H9 (cell line): Measurements from ENCODE around the gene PADI6. TPM values are rescaled to one million over a fixed set of nuclear protein-coding genes. Genes with fewer than 3 reads are reported as not detected.

Experiments
- DNase-seq: peaks from one replicate; pipeline ENCODE4 v3.0.0-alpha.2; 2017
- H2AFZ ChIP-seq: one replicate; pipeline ENCODE4 v1.6.1; 2013; ENCODE audit warnings: mild to moderate bottlenecking, low read length, control low read depth, moderate library complexity
- H2AK5ac ChIP-seq: 2 replicates; pipeline ENCODE4 v1.6.1; 2013; ENCODE audit warnings: low read length, control low read depth, mixed read lengths; ENCODE audit not compliant: insufficient read length
- H2BK120ac ChIP-seq: one replicate; pipeline ENCODE4 v1.6.1; 2013; ENCODE audit warnings: low read depth, mild to moderate bottlenecking, low read length, control low read depth, inconsistent platforms; ENCODE audit not compliant: poor library complexity, severe bottlenecking
- H2BK12ac ChIP-seq: 2 replicates; pipeline ENCODE4 v1.6.1; 2013; ENCODE audit warnings: low read length, control low read depth, mixed read lengths, low read depth; ENCODE audit not compliant: insufficient read length
- H2BK15ac ChIP-seq: 2 replicates; pipeline ENCODE4 v1.6.1; 2013; ENCODE audit warnings: low read depth, low read length, control low read depth
- H2BK20ac ChIP-seq: one replicate; pipeline ENCODE4 v1.6.1; 2013; ENCODE audit warnings: low read depth, mild to moderate bottlenecking, low read length, control low read depth, inconsistent platforms; ENCODE audit not compliant: poor library complexity, severe bottlenecking
- H2BK5ac ChIP-seq: 2 replicates; pipeline ENCODE4 v1.6.1; 2013; ENCODE audit warnings: low read length, control low read depth, mixed read lengths; ENCODE audit not compliant: insufficient read length
- H3K14ac ChIP-seq: 2 replicates; pipeline ENCODE4 v1.6.1; 2013; ENCODE audit warnings: low read length, control low read depth; ENCODE audit not compliant: insufficient read depth
- H3K18ac ChIP-seq: 2 replicates; pipeline ENCODE4 v1.6.1; 2013; ENCODE audit warnings: low read depth, mild to moderate bottlenecking, mixed read lengths, low read length, control low read depth; ENCODE audit not compliant: insufficient read length
- H3K23ac ChIP-seq: 2 replicates; pipeline ENCODE4 v1.6.1; 2013; ENCODE audit warnings: low read length, control low read depth, mixed read lengths, low read depth; ENCODE audit not compliant: insufficient read length
- H3K23me2 ChIP-seq: 2 replicates; pipeline ENCODE4 v1.6.1; 2013; ENCODE audit warnings: low read depth, mild to moderate bottlenecking, mixed read lengths, low read length, control low read depth; ENCODE audit not compliant: insufficient read length, poor library complexity, severe bottlenecking
- H3K27ac ChIP-seq: 2 replicates; pipeline ENCODE4 v1.5.1; 2013; ENCODE audit warnings: low read length, control low read depth, mixed read lengths, low read depth; ENCODE audit not compliant: insufficient read length
- H3K27me3 ChIP-seq: 2 replicates; pipeline ENCODE4 v1.6.1; 2013; ENCODE audit warnings: low read length, control low read depth, inconsistent platforms; ENCODE audit not compliant: insufficient read depth
- H3K4ac ChIP-seq: 2 replicates; pipeline ENCODE4 v1.6.1; 2013; ENCODE audit warnings: low read depth, mild to moderate bottlenecking, control low read depth, inconsistent platforms, low read length, moderate library complexity
- H3K4me1 ChIP-seq: 2 replicates; pipeline ENCODE4 v1.6.1; 2013; ENCODE audit warnings: low read length, control low read depth, inconsistent platforms; ENCODE audit not compliant: insufficient read depth
- H3K4me2 ChIP-seq: 2 replicates; pipeline ENCODE4 v1.6.1; 2013; ENCODE audit warnings: low read length, control low read depth, mixed read lengths; ENCODE audit not compliant: insufficient read length, insufficient read depth
- H3K56ac ChIP-seq: 2 replicates; pipeline ENCODE4 v1.6.1; 2013; ENCODE audit warnings: low read depth, mild to moderate bottlenecking, mixed read lengths, low read length, control low read depth; ENCODE audit not compliant: insufficient read length
- H3K79me1 ChIP-seq: 2 replicates; pipeline ENCODE4 v1.6.1; 2013; ENCODE audit warnings: low read depth, mild to moderate bottlenecking, moderate library complexity, low read length, control low read depth, inconsistent platforms; ENCODE audit not compliant: insufficient read depth, poor library complexity, severe bottlenecking
- H3K79me2 ChIP-seq: 2 replicates; pipeline ENCODE4 v1.6.1; 2013; ENCODE audit warnings: low read length, control low read depth, inconsistent platforms; ENCODE audit not compliant: insufficient read depth
- H3K9ac ChIP-seq: 2 replicates; pipeline ENCODE4 v1.6.1; 2013; ENCODE audit warnings: low read length, control low read depth, mixed read lengths; ENCODE audit not compliant: insufficient read length; ENCODE audit errors: extremely low read depth
- H3K9me3 ChIP-seq: one replicate; pipeline ENCODE4 v1.6.1; 2013; ENCODE audit warnings: low read depth, low read length, inconsistent platforms; ENCODE audit not compliant: control insufficient read depth
- H3T11ph ChIP-seq: one replicate; pipeline ENCODE4 v1.6.1; 2013; ENCODE audit warnings: mild to moderate bottlenecking, low read length, control low read depth, inconsistent platforms
- H4K20me1 ChIP-seq: one replicate; pipeline ENCODE4 v1.6.1; 2013; ENCODE audit not compliant: control insufficient read depth, insufficient read length, insufficient read depth
- H4K5ac ChIP-seq: 2 replicates; pipeline ENCODE4 v1.6.1; 2013; ENCODE audit warnings: low read depth, mild to moderate bottlenecking, mixed read lengths, low read length, control low read depth; ENCODE audit not compliant: insufficient read length
- H4K8ac ChIP-seq: replicated peaks from 2 replicates; pipeline ENCODE4 v1.6.1; 2013; ENCODE audit warnings: low read length, control low read depth, mixed read lengths, low read depth; ENCODE audit not compliant: insufficient read length
- H4K91ac ChIP-seq: 2 replicates; pipeline ENCODE4 v1.6.1; 2013; ENCODE audit warnings: low read depth, mild to moderate bottlenecking, moderate library complexity, mixed read lengths, low read length, control low read depth; ENCODE audit not compliant: insufficient read length
- H3K27ac Mint-ChIP-seq, 3 experiments: 2 replicates in 2 of 3; 3 replicates in 1 of 3; pipeline ENCODE4 v1.8.0; 2020 to 2021; ENCODE audit warnings: mixed read lengths in 3 of 3, mild to moderate bottlenecking in 1 of 3, moderate library complexity in 1 of 3
- H3K27me3 Mint-ChIP-seq: 2 replicates; pipeline ENCODE4 v1.8.0; 2021; ENCODE audit warnings: low read depth, mild to moderate bottlenecking, moderate library complexity, mixed read lengths
- H3K36me3 Mint-ChIP-seq, 3 experiments: 2 replicates in 2 of 3; 3 replicates in 1 of 3; pipeline ENCODE4 v1.8.0; 2020 to 2021; ENCODE audit warnings: low read depth in 3 of 3, mixed read lengths in 3 of 3; ENCODE audit not compliant: insufficient read depth in 1 of 3
- H3K4me1 Mint-ChIP-seq, 2 experiments: 2 replicates each; pipeline ENCODE4 v1.8.0; 2020; ENCODE audit warnings: mixed read lengths in 2 of 2
- H3K4me3 Mint-ChIP-seq, 2 experiments: 2 replicates in 1 of 2; 3 replicates in 1 of 2; pipeline ENCODE4 v1.8.0; 2020 to 2021; ENCODE audit warnings: mild to moderate bottlenecking in 2 of 2, mixed read lengths in 2 of 2, moderate library complexity in 1 of 2
- H3K9me3 Mint-ChIP-seq, 2 experiments: 2 replicates in 1 of 2; 3 replicates in 1 of 2; pipeline ENCODE4 v1.8.0; 2020; ENCODE audit warnings: mild to moderate bottlenecking in 2 of 2, mixed read lengths in 2 of 2, moderate library complexity in 1 of 2
- WGBS: extraction: QIAGEN DNeasy Blood & Tissue Kit; methylation state at CpG from one replicate; pipeline ENCODE4 v1.1.7; 2013; ENCODE audit warnings: missing lambda C conversion rate, low lambda C conversion rate, mixed read lengths; ENCODE audit not compliant: insufficient read length; ENCODE audit errors: extremely low coverage; 5-methylcytosine and 5-hydroxymethylcytosine counted together
- total RNA-seq: library from RNA; stranded (reverse); gene quantifications from 2 replicates; pipeline ENCODE4 v1.2.1, GENCODE V29; 2021
- TF ChIP-seq, protein P1 (sequence below): fragments of 200-600 bp; sonication (generic); conservative IDR thresholded peaks from 3 replicates; pipeline ENCODE4 v1.8.0; 2021; ENCODE audit warnings: antibody characterized with exemption, mild to moderate bottlenecking

The PADI6 gene
- total RNA-seq, 1 experiment from 2014 or later, result not detected

DNA sequence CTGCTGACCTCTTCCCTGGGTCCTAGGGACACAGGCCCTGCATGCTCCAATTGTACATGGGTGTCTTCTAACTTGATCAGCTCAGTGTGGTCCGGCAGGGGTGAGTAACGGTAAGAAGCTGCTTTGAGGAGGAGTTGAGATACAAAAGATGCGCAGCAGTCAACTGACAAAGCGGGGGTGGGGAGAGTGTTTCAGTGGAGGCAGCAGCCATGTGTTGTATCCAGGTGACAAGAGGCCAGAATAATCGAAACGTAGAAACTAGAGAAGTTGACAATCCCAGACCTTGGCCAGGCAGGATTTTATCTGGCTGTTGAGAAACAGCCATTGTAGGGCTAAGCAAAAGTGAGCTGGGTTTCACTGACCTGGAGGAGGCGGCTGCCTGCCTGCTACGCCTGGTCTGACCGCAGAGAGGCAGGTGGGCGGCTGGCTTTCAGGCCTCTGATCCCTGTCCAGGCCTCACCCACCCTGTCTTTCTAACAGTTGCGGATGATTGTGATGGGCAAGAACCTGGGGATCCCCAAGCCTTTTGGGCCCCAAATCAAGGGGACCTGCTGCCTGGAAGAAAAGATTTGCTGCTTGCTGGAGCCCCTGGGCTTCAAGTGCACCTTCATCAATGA, 28.8 kb downstream of the PADI6 start:
- no peak overlapping the region for H3K4me3 Mint-ChIP-seq
- H3K27ac Mint-ChIP-seq, result peak overlapping the region in 1 of 3 experiments; percentile 26; a peak in 1 of 7 replicates
- H3K4me1 Mint-ChIP-seq, result peaks cover 22 to 32% of the 10 kb centered on the region in 2 experiments

More for the DNA sequence above, 28.8 kb downstream of the PADI6 start:
- Histone ChIP-seq H2AFZ (no peak overlapping the region), H2BK120ac (no peak overlapping the region), H3K27me3 (no peaks in the 10 kb centered on the region), H4K8ac (no peak overlapping the region), H4K20me1 (no peaks in the 10 kb centered on the region), H3K4me2 (no peak overlapping the region), H3K9me3 (no peaks in the 10 kb centered on the region), H2BK12ac (no peak overlapping the region), H2BK15ac (no peak overlapping the region), H3K9ac (no peak overlapping the region), H2BK5ac (no peak overlapping the region), H2BK20ac (no peak overlapping the region), H3K79me2 (no peaks in the 10 kb centered on the region), H3K23me2 (no peaks in the 10 kb centered on the region), H3K14ac (peak overlapping the region; percentile 33; the same call in 1 of the 2 replicates), H3K23ac (no peak overlapping the region), H3K4ac (no peak overlapping the region), H4K91ac (no peak overlapping the region), H3K56ac (no peak overlapping the region), H3K4me1 (no peaks in the 10 kb centered on the region), H4K5ac (no peak overlapping the region), H3K79me1 (no peaks in the 10 kb centered on the region), H3K18ac (no peak overlapping the region), H3T11ph (no peak overlapping the region), H2AK5ac (no peak overlapping the region), H3K27ac (no peak overlapping the region)
- Mint-ChIP-seq H3K36me3 (peaks cover 0 to 8% (median 3%) of the 10 kb centered on the region in 3 experiments; a peak in 3 of 7 replicates), H3K27me3 (peaks cover 5% of the 10 kb centered on the region), H3K9me3 (no peaks in the 10 kb centered on the region)
- no CpG with 5 or more reads among the region's 11 CpGs for WGBS
- no peak for DNase-seq
- TF ChIP-seq, protein P1, sequence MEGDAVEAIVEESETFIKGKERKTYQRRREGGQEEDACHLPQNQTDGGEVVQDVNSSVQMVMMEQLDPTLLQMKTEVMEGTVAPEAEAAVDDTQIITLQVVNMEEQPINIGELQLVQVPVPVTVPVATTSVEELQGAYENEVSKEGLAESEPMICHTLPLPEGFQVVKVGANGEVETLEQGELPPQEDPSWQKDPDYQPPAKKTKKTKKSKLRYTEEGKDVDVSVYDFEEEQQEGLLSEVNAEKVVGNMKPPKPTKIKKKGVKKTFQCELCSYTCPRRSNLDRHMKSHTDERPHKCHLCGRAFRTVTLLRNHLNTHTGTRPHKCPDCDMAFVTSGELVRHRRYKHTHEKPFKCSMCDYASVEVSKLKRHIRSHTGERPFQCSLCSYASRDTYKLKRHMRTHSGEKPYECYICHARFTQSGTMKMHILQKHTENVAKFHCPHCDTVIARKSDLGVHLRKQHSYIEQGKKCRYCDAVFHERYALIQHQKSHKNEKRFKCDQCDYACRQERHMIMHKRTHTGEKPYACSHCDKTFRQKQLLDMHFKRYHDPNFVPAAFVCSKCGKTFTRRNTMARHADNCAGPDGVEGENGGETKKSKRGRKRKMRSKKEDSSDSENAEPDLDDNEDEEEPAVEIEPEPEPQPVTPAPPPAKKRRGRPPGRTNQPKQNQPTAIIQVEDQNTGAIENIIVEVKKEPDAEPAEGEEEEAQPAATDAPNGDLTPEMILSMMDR, result no peak; the same call in 2 of the 3 replicates
